ENCODE data around the gene TRUB1.

- TF ChIP-seq GATA3 (IDR thresholded peaks at IDR 0.05; ENCODE audit: low read depth, low read length): no peak
- no peak for TF ChIP-seq GATA2 (IDR thresholded peaks at IDR 0.05; ENCODE audit: low read depth, low read length)
These were observed 52.6 kb downstream of the TRUB1 start for GRCh38 chr10:114990586-114990985.

Measured in SH-SY5Y (cell line).